SK-N-MC (cell line): ENCODE measurements around the gene B4GALNT1.

Experiments used
- EZH2 ChIP-seq: fragments of 200-600 bp; sonication (generic); IDR thresholded peaks from one replicate; pipeline ENCODE4 v1.6.1; 2017; ENCODE audit warnings: antibody characterized with exemption
- POLR2AphosphoS5 ChIP-seq: IDR thresholded peaks from 2 replicates; pipeline ENCODE4 v1.6.1; 2012; ENCODE audit warnings: mild to moderate bottlenecking, low read depth, low read length, borderline replicate concordance

- no peak for TF ChIP-seq EZH2
- TF ChIP-seq POLR2AphosphoS5 = no peak
These were observed 14.0 kb downstream of the B4GALNT1 start for GRCh38 chr12:57618966-57619433.
